Measurements from ENCODE around the gene USP35.
"Not testable (repeated sequence)": the region's sequence is repeated elsewhere in the genome, so short reads cannot be mapped to it uniquely, and the experiment has no call there.

Gene USP35

DNA sequence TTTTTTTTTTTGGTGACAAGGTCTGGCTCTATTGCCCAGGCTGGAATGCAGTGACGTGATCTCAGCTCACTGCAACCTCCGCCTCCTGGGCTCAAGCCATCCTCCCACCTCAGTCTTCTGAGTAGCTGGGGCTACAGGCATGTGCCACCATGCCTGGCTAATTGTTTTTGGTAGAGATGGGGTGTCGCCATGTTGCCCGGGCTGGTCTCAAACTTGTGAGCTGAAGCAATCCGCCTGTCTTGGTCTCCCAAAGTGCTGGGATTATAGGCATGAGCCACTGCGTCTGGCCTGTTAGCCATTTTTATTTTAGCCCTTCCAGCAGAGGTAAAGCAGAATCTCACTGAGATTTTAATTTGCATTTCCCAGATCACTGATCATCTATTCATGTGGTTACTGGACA is 44.3 kb downstream of the USP35 start:
- not testable (repeated sequence) for DNase-seq (ENCODE audit: low spot score)

GRCh38 chr11:78234006-78234405 is 45.3 kb downstream of the USP35 start:
- DNase-seq (ENCODE audit: low spot score), result no peak

- no peak for DNase-seq (ENCODE audit: low spot score)
Measured at GRCh38 chr11:78237293-78238046, 48.8 kb downstream of the USP35 start.

DNA sequence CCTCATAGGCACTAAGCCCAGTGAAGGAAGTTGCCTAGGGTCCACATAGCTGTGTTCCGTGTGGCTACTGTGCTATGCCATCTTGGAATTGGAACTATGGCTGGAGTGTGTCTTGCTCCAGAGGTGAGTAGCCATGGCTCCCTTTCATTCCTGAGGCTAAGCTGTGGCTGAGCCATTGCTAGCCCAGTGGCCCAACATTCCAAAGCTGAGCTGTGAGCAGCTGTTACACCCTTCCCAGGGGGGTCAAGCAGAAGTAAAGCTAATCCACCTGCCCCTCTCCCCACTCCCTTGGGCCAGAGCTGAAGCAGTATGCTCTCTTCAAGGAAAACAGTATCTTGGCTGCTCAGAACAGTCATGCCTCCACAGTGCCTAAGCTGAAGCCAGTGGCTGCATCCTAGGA is 51.1 kb downstream of the USP35 start:
- DNase-seq (ENCODE audit: low spot score), result no peak

GRCh38 chr11:78241475-78241874 is 52.8 kb downstream of the USP35 start:
- DNase-seq (ENCODE audit: low spot score), result no peak

DNA sequence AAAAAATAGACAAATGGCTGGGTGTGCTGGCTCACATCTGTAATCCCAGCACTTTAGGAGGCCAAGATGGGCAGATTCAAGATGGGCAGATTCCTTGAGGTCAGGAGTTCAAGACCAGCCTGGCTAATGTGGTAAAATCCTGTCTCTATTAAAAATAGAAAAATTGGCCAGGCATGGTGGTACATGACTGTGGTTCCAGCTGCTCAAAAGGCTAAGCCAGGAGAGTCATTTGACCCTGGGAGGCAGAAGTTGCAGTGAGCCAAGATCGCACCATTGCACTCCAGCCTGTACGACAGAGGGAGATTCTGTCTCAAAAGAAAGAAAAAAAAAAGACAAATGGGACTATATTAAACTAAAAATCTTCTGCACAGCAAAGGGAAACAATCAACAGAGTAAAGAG is 55.4 kb downstream of the USP35 start:
- no peak for DNase-seq (ENCODE audit: low spot score)

GRCh38 chr11:78244546-78245255 is 56.0 kb downstream of the USP35 start:
- no peak for DNase-seq (ENCODE audit: low spot score)

DNA sequence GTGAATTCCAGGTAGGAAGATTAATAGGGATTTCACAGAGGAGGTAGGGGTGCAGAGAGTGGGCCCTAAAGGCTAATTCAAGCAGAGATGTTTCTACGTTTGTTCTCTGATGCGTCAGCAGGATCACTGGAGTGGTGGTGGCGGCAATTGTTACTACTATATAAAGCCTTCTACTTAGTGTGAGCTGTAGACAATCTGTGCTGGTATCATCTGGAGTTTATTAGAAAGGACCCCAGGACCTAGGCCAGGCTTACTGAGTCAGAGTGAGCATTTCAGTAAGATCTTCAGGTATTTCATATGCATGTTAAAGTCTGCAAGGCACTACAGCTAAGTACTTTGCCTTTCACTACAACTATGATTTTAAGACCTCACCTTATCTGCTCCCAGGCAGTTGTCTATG is 59.5 kb downstream of the USP35 start:
- DNase-seq (ENCODE audit: low spot score), result no peak

DNA sequence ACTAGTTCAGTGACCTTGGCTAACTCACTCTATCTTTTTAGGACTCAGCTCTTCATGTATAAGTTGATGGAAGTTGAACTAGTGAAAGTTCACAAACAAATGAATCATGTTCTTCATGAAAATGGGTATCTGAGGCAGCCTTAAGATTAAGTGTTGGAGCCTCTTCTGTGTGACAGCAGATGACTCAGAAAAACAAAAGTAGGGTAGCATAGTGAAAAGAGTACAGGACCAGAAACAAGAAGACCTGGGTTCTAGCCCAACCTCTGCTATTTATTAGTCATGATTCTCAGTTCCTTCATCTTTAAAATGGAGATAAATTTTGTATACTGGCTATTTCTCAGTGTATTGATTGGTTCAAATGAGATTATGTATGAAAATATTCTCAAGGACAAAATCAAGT is 60.2 kb downstream of the USP35 start:
- DNase-seq (ENCODE audit: low spot score), result no peak

GRCh38 chr11:78250099-78250498 is 61.4 kb downstream of the USP35 start:
- DNase-seq (ENCODE audit: low spot score), result no peak

DNA sequence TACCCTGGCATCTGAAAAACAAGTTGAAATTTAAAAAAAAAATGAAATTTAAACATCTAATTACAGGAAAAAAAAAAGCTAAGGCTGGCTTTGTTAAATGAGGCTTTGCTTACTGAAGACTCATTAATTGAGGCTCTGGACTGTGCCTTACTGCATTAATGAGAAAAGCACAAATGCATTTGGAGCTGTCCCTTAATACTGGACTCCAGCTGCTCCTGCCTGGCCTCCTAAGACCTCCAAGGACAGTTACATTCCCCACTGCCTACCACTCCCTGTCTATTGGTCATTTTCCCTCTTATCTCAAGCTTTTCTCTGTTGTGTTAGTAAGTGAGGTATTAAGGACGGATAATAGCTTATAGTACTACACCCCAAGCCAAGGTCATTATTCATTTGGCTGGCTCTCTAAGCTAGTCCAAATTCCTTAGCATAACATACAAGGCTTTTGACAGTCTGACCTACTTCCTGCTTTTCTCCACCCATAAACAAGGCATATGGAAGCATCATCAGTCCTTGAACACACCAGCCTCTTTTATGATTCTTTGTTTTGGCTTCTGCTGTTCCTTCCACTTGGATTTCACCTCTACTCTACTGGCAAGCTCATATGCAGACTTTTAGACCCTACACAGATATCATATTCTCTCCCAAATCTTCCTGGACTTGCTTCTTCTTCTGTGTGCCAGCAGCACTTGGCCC is 62.5 kb downstream of the USP35 start:
- DNase-seq (ENCODE audit: low spot score), result no peak

GRCh38 chr11:78253797-78254196 is 65.1 kb downstream of the USP35 start:
- no peak for DNase-seq (ENCODE audit: low spot score)

DNA sequence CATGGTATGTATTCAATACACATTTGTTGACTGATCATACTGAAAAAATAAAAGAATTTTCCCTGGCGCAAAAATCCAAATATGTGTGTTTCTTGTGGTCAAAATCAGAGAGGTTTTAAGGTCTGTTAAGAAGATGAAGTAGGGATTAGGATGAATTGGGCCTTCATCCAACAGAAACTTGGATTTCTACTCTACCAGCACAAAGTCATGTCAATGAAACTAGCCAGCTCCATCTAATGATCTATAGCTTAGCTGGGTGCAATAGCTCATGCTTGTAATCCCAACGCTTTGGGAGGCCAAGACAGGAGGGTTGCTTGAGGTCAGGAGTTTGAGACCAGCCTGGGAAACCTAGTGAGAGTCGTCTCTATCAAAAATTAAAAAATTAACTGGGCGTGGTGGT is 65.5 kb downstream of the USP35 start:
- DNase-seq (ENCODE audit: low spot score), result no peak

DNA sequence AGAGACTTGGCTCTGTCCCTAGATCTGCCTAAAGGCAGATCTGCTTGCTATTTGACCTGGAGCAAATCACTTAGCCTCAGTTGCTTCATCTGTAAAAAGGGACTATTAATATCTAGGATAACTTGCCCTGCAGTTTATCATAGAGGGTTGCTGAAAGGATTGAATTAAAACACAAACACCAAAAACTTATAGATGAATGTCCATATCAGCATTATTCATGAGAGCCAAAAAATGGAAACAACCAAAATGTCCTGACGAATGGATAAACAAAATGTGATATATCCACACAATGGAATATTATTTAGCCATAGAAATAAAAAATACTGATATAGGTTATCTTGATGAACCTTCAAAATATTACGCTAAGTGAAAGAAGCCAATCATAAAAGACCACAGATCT is 67.2 kb downstream of the USP35 start:
- DNase-seq (ENCODE audit: low spot score), result no peak

DNA sequence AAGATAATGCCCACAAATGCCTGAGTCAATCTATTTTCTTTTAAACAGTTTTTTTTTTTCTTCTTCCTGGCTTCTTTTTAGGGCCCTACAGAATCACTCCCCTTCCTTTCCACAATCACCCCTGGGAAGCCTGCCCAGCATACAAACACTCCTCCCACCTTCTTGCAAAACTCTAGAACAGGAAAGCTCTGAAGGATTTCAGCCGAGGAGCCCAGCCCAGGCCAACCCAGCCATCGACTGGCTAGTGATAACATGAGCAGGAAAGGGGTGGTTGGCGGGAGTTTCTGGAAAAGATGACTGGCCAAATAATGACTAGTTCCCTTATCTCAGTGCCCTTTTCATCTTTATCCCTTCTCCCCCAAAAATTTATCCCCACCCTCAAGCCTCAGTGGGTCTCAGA is 68.2 kb downstream of the USP35 start:
- DNase-seq (ENCODE audit: low spot score), result no peak

- DNase-seq (ENCODE audit: low spot score), result no peak
Measured at GRCh38 chr11:78257654-78258053, 68.9 kb downstream of the USP35 start.

- DNase-seq (ENCODE audit: low spot score), result no peak
Measured at GRCh38 chr11:78259777-78260487, 71.2 kb downstream of the USP35 start.

- DNase-seq (ENCODE audit: low spot score), result no peak
Measured at GRCh38 chr11:78261367-78261766, 72.6 kb downstream of the USP35 start.

DNA sequence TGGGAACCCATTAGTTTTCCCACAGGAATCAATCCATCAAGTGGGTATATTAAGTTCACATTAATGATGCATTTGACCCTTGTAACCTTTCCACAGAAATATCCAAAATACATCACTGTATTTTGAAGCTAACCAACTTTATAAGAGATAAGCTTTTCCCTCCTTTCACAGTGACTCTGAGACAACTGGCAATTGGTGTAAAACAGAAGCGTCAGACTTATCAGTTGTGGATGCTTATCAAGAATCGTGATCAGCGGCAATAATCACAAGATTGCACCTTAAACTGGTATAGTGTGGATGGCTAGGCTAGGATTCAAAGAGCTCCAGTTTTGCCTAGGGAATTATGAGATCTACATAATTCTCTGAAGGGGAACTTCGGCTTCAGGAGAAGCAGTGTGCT is 73.1 kb downstream of the USP35 start:
- DNase-seq (ENCODE audit: low spot score), result no peak

DNA sequence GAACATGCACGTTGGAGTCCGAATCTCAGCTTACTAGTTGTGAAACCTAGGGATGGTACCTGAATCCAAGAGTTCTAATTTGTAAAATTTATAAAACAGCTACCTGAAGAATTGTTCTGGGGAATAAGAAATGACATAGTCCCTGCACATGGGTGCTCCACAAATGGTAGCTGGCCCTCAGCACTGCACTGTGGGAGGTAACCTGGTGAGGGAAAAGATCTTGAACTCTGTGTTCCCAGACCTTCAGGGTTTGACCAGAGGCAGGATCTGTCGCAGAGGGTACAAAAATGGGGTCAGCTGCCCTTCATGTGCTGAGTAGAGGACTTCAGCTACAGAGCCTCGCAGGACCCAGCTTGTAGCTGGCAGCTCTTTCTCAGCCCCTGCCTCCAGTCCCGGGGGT is 73.5 kb downstream of the USP35 start:
- no peak for DNase-seq (ENCODE audit: low spot score)

GRCh38 chr11:78262691-78263090 is 74.0 kb downstream of the USP35 start:
- no peak for DNase-seq (ENCODE audit: low spot score)
